HepG2 (cell line): ENCODE data around the gene MRPL34. TPM values are rescaled to one million over a fixed set of nuclear protein-coding genes. Genes with fewer than 3 reads are reported as not detected.

Experiments used
- BHLHE40 ChIP-seq: IDR thresholded peaks from 2 replicates; pipeline ENCODE4 v1.6.1; 2011; ENCODE audit warnings: low read length, improper control_type of control experiment
- CC2D1A ChIP-seq: sonication (generic); formaldehyde crosslinking; IDR thresholded peaks from 2 replicates; pipeline ENCODE4 v1.8.1; 2023; ENCODE audit warnings: mild to moderate bottlenecking, missing genetic modification reagents
- ELF4 ChIP-seq: sonication (generic); formaldehyde crosslinking; IDR thresholded peaks from 2 replicates; pipeline ENCODE4 v1.5.0; 2020; ENCODE audit warnings: missing genetic modification reagents, mild to moderate bottlenecking, moderate library complexity, borderline replicate concordance
- GATA4 ChIP-seq: sonication (generic); IDR thresholded peaks from 2 replicates; pipeline ENCODE4 v1.6.1; 2016; ENCODE audit warnings: antibody characterized with exemption, low read depth, borderline replicate concordance
- HMG20B ChIP-seq: conservative IDR thresholded peaks from 2 replicates; pipeline ENCODE4 v1.6.1; 2016; ENCODE audit warnings: missing genetic modification reagents, missing compliant biosample characterization
- KAT8 ChIP-seq: IDR thresholded peaks from 2 replicates; pipeline ENCODE4 v1.6.1; 2016; ENCODE audit warnings: missing genetic modification reagents, missing compliant biosample characterization
- MED1 ChIP-seq: sonication (generic); formaldehyde crosslinking; IDR thresholded peaks from 2 replicates; pipeline ENCODE4 v1.4.0; 2020; ENCODE audit warnings: missing genetic modification reagents
- MEIS1 ChIP-seq: sonication (generic); formaldehyde crosslinking; IDR thresholded peaks from 2 replicates; pipeline ENCODE4 v1.9.0; 2021; ENCODE audit warnings: mild to moderate bottlenecking, missing genetic modification reagents, moderate library complexity, borderline replicate concordance
- NFATC3 ChIP-seq: sonication (generic); formaldehyde crosslinking; IDR thresholded peaks from 2 replicates; pipeline ENCODE4 v1.5.1; 2020; ENCODE audit warnings: mild to moderate bottlenecking, missing genetic modification reagents
- NFRKB ChIP-seq: fragments of 450-650 bp; IDR thresholded peaks from 2 replicates; pipeline ENCODE4 v1.6.1; 2017
- NR1H2 ChIP-seq: sonication (generic); formaldehyde crosslinking; IDR thresholded peaks from 2 replicates; pipeline ENCODE4 v1.8.1; 2022; ENCODE audit warnings: low read depth, missing genetic modification reagents, borderline replicate concordance
- NR3C1 ChIP-seq: sonication (generic); formaldehyde crosslinking; IDR thresholded peaks from 2 replicates; pipeline ENCODE4 v1.4.0; 2020; ENCODE audit warnings: missing genetic modification reagents
- ONECUT2 ChIP-seq: sonication (generic); formaldehyde crosslinking; IDR thresholded peaks from 2 replicates; pipeline ENCODE4 v1.4.0; 2020; ENCODE audit warnings: missing genetic modification reagents
- TAF15 ChIP-seq: fragments of 200-400 bp; formaldehyde crosslinking; IDR thresholded peaks from one replicate; pipeline ENCODE4 v1.6.1; 2018; ENCODE audit warnings: mild to moderate bottlenecking, low read depth, low read length; ENCODE audit not compliant: poor library complexity, severe bottlenecking
- TCF7 ChIP-seq: sonication (generic); IDR thresholded peaks from 2 replicates; pipeline ENCODE4 v1.6.1; 2016; ENCODE audit warnings: antibody characterized with exemption, low read depth
- U2AF1 ChIP-seq: fragments of 200-400 bp; formaldehyde crosslinking; optimal IDR thresholded peaks from 2 replicates; pipeline ENCODE3; 2017; ENCODE audit warnings: mild to moderate bottlenecking, low read depth, low read length
- ZNF256 ChIP-seq: sonication (generic); formaldehyde crosslinking; conservative IDR thresholded peaks from 2 replicates; pipeline ENCODE4 v1.4.0; 2020; ENCODE audit warnings: missing genetic modification reagents
- ZNF549 ChIP-seq: sonication (generic); formaldehyde crosslinking; IDR thresholded peaks from 2 replicates; pipeline ENCODE4 v1.5.0; 2020; ENCODE audit warnings: missing genetic modification reagents
- ZNF713 ChIP-seq: sonication (generic); formaldehyde crosslinking; IDR thresholded peaks from 2 replicates; pipeline ENCODE4 v1.4.0; 2020; ENCODE audit warnings: mild to moderate bottlenecking, missing genetic modification reagents
- polyA plus RNA-seq, 8 experiments: library from polyadenylated mRNA; depleted of rRNA in 3 of 8; stranded (reverse) in 7 of 8; unstranded in 1 of 8; fragments of >200 nt; fragmentation: Illumina TruSeq in 4 of 8; extraction: Trizol in 4 of 8; gene quantifications; 2 replicates each; pipeline versions ENCODE4 v1.2.1 to v1.2.3, GENCODE V29; 2011 to 2016; ENCODE audit warnings: low read depth in 4 of 8, missing spikeins in 1 of 8, mixed read lengths in 1 of 8; ENCODE audit not compliant: insufficient read depth in 1 of 8
- total RNA-seq, 5 experiments: library from RNA; depleted of rRNA; stranded (reverse); fragments of >200 nt; fragmentation: Illumina TruSeq; extraction: Trizol; gene quantifications; 2 replicates each; pipeline ENCODE4 v1.2.3, GENCODE V29; 2016; ENCODE audit warnings: low read depth in 1 of 5
- TF ChIP-seq, protein P1 (sequence below): IDR thresholded peaks from 2 replicates; pipeline ENCODE4 v1.6.1; 2016; ENCODE audit warnings: missing compliant biosample characterization, missing genetic modification reagents, borderline replicate concordance
- TF ChIP-seq, protein P2 (sequence below): sonication (generic); formaldehyde crosslinking; IDR thresholded peaks from 2 replicates; pipeline ENCODE4 v1.9.0; 2022; ENCODE audit warnings: missing genetic modification reagents, mild to moderate bottlenecking, borderline replicate concordance
- TF ChIP-seq, protein P3 (sequence below): sonication (generic); formaldehyde crosslinking; IDR thresholded peaks from 2 replicates; pipeline ENCODE4 v1.8.0; 2022; ENCODE audit warnings: mild to moderate bottlenecking, missing genetic modification reagents; ENCODE audit not compliant: insufficient replicate concordance
- TF ChIP-seq, protein P4 (sequence below): sonication (generic); formaldehyde crosslinking; IDR thresholded peaks from 2 replicates; pipeline ENCODE4 v1.4.0; 2020; ENCODE audit warnings: mild to moderate bottlenecking, low read depth, missing genetic modification reagents

MRPL34 gene
- total and polyA plus RNA-seq, 2 of the 13 experiments (the other 11 are each of a cell fraction or from before 2014, with no cell fraction given): 74.0 to 77.3 TPM

DNA sequence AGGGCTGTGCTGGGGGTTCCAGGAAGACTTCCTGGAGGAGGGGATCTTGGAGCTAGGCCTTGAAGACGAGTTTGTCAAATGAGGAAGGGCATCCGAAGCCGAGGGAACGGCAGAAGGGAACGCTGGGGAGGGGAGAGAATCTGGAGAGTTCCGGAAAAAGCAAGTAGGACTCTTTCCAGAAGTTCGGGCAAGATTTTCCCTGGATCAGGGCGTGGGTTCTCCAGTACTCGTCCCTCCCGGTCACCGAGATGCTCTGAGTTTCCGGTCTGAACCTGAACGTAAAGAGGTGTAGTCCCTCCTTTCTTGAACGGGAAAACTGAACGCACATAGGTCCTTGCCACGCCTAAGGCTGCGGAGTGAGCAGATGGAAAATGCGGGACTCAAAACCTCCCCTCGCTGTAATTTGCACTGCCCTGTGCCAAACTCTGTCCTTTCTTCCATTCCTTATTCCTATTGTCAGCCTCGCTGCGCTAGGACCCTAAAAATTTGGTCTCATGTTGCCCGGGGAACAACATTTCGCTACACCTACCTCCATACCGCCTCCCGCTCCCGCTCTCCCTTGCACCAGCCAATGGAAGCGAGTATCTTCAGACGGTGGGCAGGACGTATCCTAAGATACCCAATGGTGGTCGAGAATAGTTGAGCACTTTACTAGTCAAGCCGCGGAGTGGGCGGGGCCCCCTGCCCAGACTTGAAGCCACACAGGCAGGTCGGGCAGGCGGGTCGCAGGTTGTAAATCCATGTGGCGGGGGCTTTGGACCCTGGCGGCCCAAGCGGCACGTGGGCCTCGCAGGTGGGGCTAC, 31.4 kb downstream of the MRPL34 start, which contains the start of gene GTPBP3 (continued):
- TF ChIP-seq, protein P1, sequence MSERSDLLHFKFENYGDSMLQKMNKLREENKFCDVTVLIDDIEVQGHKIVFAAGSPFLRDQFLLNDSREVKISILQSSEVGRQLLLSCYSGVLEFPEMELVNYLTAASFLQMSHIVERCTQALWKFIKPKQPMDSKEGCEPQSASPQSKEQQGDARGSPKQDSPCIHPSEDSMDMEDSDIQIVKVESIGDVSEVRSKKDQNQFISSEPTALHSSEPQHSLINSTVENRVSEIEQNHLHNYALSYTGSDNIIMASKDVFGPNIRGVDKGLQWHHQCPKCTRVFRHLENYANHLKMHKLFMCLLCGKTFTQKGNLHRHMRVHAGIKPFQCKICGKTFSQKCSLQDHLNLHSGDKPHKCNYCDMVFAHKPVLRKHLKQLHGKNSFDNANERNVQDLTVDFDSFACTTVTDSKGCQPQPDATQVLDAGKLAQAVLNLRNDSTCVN (CRISPR knock-in tag): peak; percentile 75; the same call in 1 of the 2 replicates
- TF ChIP-seq U2AF1: peak; percentile 89
- TF ChIP-seq MED1 (CRISPR knock-in tag): peak; percentile 6
- TF ChIP-seq TCF7: no peak
- TF ChIP-seq, protein P2, sequence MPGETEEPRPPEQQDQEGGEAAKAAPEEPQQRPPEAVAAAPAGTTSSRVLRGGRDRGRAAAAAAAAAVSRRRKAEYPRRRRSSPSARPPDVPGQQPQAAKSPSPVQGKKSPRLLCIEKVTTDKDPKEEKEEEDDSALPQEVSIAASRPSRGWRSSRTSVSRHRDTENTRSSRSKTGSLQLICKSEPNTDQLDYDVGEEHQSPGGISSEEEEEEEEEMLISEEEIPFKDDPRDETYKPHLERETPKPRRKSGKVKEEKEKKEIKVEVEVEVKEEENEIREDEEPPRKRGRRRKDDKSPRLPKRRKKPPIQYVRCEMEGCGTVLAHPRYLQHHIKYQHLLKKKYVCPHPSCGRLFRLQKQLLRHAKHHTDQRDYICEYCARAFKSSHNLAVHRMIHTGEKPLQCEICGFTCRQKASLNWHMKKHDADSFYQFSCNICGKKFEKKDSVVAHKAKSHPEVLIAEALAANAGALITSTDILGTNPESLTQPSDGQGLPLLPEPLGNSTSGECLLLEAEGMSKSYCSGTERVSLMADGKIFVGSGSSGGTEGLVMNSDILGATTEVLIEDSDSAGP (CRISPR knock-in tag): peak; percentile 70; the same call in 1 of the 2 replicates
- TF ChIP-seq ONECUT2 (CRISPR knock-in tag): no peak
- no peak for TF ChIP-seq MEIS1 (CRISPR knock-in tag)
- no peak for TF ChIP-seq ZNF549 (CRISPR knock-in tag)
- TF ChIP-seq NR1H2: no peak
- peak; percentile 84; the same call in 1 of the 2 replicates for TF ChIP-seq ELF4
- TF ChIP-seq NR3C1 (CRISPR knock-in tag): no peak
- no peak for TF ChIP-seq NFRKB
- no peak for TF ChIP-seq CC2D1A (CRISPR knock-in tag)
- no peak for TF ChIP-seq HMG20B (CRISPR knock-in tag)
- TF ChIP-seq ZNF713: no peak
- TF ChIP-seq KAT8 (CRISPR knock-in tag): peak; percentile 83
- TF ChIP-seq, protein P3, sequence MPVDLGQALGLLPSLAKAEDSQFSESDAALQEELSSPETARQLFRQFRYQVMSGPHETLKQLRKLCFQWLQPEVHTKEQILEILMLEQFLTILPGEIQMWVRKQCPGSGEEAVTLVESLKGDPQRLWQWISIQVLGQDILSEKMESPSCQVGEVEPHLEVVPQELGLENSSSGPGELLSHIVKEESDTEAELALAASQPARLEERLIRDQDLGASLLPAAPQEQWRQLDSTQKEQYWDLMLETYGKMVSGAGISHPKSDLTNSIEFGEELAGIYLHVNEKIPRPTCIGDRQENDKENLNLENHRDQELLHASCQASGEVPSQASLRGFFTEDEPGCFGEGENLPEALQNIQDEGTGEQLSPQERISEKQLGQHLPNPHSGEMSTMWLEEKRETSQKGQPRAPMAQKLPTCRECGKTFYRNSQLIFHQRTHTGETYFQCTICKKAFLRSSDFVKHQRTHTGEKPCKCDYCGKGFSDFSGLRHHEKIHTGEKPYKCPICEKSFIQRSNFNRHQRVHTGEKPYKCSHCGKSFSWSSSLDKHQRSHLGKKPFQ (CRISPR knock-in tag): no peak
- no peak for TF ChIP-seq TAF15
- peak; percentile 77; the same call in 1 of the 2 replicates for TF ChIP-seq NFATC3 (CRISPR knock-in tag)
- TF ChIP-seq BHLHE40: no peak
- peak; percentile 22; the same call in 1 of the 2 replicates for TF ChIP-seq ZNF256 (CRISPR knock-in tag)
- TF ChIP-seq, protein P4, sequence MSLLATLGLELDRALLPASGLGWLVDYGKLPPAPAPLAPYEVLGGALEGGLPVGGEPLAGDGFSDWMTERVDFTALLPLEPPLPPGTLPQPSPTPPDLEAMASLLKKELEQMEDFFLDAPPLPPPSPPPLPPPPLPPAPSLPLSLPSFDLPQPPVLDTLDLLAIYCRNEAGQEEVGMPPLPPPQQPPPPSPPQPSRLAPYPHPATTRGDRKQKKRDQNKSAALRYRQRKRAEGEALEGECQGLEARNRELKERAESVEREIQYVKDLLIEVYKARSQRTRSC: no peak
- peak; percentile 26; the same call in 1 of the 2 replicates for TF ChIP-seq GATA4
